Stimulated activated CD4-positive, alpha-beta T cell treated with anti-CD3 and anti-CD28 coated beads, TNF-alpha, amount 100 ng/mL, for 4 hours (primary cell): ENCODE measurements around the gene PDE1A.

Experiments used
- DNase-seq, 3 experiments: peaks; one replicate each; pipeline ENCODE4 v3.0.0-alpha.2; 2020; ENCODE audit warnings: low read depth in 3 of 3

Gene PDE1A

DNA sequence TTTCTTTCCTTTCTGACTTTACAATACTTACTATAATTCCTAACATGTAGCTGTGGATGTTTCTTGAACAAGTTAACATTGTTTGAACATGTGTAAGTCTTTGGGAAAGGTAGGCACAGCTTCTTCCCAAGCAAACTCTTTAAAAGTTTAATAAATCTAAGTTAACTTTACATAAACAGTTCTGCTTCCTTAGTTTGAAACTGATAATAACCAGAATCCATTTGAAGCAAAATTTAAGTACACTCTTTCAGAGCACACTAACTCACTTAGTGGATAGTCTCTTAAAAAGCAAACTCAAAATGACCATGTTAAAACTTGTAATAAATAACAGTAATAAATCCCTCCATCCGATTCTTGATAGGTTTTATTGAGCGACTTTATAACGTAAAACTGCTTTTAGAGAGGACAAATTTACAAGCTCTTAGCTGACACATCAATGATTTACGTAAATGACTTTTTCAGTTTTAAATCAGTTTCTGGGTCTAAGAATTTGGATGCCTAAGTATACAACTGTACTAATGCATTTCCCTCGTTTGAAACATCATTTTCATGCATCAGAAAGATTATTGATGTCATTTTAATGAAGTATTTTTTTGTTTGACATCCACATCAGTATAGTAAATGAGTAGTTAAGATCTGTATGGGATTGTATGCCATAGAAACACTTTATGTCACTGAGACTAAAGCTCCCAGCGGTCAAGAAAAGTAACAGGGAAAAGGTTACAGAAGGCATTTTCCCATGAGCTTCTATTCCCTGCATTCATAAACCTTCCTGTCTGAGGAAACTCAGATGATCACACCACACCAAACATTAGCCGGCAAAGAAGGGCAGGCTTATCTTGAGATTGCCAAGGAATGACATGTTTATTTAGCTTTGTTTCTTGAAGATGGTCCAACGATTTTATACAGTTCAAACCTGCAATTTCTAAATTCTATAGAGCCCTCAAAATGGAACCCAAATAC, 67.5 kb downstream of the PDE1A start:
- DNase-seq, result no peak

DNA sequence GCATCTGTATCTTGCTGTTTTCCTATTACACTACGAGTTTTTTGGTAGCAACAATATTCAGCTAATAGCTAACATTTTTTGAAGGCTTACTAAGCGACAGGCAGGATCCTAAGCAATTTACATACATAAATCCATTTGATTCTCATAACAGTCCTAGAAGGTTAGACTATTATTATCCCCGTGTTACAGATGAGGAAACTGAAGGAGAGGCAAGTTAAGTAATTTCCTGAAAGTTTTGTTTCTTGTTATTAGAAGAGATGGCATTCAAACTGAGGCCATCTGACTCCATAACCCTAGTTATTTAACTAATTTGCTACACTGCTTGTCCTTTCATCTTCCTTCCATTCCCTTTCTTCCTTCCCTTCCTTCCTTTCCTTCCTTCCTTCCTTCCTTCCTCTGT, 68.2 kb downstream of the PDE1A start:
- DNase-seq, result no peak

DNA sequence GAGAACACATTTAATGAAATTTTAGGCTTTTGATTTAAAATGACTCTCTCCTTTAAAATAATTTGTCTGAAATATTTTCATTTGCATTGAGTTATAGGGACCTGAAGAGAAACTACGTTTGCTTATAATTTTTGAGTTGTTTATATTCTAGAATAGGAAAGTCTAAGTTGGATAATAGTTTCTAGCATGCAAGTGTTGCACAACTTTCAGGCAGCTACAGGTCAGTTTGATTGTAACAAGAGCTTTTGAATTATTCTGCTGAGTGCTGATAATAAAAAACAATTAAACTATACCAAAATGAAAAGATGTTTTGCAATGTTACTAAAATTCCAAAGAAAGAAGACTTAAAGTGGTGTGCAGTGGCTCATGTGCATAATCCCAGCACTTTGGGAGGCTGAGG, 71.0 kb downstream of the PDE1A start:
- DNase-seq, result no peak

DNA sequence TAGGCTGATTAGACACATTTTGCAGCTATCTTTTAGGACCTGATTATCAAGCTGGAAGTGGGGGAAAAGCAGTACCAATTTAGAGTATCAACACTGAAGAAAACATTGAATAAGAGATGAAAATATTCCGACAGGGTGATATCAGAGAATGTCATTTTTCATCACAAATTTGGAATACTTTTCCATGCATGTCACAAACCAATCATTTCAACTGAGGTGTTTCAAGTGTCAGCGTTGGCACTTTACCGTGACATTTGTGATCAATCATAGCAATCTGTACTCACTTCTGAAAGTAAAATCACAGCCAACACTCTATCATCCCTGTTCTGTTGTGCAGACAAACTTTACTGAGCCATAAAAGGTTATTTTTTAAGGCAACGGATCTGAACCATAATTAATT, 75.4 kb downstream of the PDE1A start:
- DNase-seq, result no peak

DNA sequence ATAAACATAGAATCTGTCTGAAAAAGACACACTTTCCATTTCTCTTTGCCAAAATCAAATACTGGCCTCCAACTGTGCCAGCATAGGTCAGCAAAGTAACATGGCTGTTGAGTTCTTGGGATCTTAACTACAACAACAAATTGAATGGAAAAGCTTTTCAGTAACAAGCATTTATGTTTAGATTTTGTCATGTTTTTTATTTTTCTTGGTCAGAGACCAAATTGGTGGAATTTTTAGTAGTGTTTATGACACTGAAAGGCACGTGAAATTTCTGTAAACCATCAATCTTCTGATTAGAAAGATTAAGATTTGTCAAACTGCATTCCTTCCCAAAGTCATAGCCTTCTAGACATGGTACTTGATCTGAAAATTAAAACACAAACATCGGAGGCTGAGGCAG, 77.6 kb downstream of the PDE1A start:
- DNase-seq, result no peak

DNA sequence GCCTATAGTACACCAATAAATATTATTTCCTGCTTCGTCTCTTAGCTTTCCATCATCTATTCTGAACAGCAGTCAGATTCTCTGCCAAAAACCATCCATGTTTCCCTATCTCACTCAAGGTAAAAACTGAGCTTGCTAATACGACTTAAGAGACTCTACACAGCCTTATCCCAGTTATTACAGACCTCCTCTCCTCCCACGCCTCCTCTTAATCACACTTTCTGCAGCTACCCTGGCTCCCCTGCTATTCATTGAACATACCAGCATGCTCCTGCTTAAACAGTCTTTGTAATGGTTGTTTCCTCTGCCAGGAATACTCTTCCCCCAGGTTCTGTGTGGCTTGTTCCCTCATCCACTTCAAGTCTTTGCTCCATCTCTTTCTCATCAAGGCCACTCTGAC, 81.5 kb downstream of the PDE1A start:
- DNase-seq, result no peak

DNA sequence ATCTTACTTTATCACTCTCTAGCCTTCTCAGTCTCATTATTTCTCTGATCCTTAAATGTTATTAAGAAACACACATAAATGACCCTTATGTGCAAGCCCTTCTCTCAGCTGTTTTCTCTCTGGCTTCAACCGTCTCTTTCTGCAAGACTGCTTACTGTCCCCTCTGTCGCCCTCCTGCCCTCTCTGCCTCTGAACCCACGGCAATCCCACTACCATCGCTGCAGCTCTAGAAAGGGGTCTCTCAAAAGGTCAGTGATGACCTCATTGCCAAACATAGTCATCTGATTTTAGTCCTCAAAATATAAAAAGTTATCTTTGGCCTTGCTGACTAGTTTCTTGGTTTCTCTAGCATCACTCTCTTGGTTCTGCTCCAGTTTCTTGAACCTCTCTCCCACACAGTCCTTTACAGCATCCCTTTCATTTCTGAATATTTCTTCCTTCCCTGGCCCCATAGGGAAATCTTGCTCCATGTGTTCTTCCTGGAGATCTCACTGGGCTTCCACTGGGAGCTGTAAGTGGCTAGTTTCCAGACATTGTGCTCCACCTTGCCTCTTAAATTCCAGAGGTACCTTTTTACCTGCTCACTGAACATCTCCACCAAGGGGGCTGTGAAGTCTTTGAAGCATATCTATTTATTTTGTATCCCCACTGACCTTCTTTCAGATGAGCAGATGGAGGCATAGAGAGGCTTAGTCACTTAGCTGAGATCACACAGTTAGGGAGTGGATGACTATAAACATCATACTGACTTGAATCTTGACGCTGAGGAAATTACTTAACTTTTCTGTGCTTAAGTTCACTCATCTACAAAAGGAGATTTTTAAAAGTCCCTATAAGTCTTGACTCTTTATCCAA, 96.2 kb downstream of the PDE1A start:
- DNase-seq, result no peak

DNA sequence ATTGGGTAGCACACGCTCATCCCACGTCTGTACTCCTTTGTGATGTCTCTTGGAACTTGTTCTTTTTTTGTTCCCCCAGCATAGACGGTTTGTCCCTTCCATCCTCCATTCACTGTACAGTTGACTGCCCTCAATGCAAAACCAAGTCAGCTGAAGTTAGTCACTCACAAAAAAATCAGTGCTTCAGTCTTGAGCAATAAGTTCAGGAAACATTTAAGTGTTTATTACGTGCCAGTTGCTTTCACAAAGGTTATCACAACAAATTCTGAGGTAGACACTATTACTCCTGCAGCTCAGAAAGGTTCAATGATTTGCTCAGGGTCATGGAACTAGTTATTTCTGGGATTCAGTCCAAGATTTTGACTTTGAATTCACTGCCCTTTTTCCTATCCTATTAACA, 102.2 kb downstream of the PDE1A start:
- no peak for DNase-seq

DNA sequence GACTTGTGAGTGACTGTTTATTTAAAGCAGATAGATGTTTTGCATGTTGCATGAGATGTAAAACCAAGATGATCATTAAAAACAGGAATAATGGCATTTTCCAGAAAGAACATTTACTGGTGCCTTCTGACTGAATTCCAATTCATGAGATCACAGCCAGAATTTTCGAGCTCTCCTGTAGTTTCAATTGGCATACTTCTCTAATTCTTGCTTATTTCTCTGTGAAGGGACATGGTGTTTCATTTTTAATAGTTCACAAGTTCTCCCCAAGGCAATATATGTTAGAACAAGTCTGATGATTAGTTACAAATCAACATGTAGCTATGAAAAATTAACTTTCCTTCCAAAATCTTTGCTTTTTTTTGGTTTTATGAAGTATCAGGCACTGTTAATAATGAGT, 105.7 kb downstream of the PDE1A start:
- no peak for DNase-seq

DNA sequence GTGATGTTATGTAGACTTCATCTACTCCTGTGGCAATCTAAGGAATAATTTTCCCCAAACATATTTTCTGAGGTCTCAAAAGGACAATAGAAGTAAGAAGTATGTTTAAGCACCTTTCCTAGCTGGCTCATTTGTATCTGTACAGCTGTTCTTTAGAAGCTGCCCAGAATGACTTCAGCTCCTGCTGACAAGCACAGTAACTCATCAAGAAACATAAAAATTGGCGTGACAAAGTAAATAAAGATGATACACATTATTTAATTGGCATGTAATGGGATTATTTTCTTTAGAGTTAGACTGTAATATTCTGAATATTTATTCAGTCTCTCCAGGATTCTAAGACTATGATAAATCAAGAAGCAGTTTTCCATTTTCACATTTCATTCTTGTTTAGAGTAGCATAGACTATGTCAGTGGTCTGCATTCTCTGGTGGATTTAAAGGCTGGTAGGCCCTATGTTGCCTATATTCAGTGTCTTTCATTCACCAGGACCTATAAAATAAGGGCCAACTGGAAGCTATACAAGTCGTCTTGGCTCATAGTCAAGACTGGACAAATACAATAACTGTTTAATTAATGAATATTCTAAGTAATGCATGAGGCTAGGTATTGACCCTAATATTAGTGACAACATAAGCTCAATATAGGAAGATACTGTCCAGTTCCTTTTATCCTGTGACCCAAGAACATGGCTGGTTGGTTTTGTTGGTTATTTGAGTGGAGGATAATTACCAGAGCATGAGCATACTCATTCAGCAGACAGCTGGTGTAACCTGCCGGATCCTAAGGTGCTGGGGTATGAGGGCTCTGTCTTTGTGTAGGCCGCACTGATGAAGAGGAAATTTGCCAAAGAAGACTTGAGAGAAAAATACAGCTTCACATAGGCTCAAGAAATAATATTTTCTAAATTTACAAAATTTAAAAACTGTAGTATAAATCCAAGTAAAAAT, 107.0 kb downstream of the PDE1A start:
- DNase-seq, result no peak

DNA sequence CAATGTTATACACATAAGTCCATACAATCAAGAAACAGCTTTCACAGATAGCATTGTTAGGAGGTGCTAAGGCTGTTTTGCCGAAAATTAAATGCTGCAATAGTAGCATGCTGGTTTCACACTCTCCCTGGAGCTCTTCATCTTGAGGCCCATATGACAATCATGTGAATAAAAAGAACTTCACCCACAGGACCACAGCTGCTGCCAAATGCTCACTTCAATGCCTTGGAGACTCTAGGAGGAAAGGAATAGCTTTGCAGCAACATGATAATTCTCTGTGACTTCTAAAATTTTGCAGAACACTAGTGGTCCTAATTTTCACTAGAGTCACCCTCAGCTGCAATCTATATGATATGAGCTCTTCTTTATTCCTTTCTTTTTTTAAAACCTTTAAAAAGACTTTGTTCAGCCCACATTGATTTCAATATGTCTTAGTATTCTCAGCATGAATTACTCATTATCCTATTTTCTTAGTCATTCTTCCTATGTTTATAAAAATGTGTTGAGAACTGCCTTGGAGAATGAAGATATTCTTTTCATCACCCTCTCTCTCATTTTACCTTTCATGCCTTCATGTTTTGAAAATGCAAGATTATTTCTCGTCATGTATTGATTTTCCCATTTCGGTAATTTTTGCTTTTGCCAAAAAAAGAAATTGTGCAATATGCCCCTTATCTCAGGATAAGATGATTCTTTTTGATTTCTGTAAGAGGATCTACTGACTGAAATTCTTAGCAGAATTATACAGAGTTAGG, 108.2 kb downstream of the PDE1A start:
- DNase-seq, result no peak

DNA sequence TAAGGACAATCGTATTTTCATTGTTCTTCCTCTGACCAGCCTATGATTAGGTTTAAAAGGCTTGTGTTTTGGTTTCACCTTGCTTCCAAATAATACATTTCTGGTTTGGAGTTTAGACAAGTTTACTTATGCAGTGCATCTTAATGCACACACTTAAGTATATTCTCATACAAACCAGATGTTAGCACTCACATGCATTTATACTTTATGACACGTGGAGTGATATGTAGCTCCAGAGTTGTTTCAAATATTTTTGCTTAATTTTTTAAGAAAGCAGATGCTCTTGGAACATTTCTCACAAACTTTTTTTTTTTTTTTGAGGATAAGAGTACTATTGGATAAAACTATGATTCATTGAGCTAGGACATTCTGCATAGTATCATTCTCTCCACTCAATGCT, 109.9 kb downstream of the PDE1A start:
- DNase-seq, result no peak

DNA sequence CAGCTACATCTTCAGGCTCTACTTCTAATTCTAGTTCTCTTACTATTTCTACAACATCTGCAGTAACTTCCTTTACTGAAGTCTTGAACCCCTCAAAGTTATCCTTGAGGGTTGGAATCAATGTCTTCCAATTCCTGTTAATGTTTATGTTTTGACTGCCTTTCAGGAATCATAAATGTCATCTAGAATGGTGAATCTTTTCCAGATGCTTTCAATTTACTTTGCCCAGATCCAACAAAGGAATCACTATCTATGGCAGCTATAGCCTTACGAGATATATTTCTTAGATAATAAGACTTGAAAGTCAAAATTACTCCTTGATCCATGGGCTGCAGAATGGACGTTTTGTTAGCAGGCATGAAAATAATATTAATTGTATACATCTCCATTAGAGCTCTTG, 123.9 kb downstream of the PDE1A start:
- no peak for DNase-seq

DNA sequence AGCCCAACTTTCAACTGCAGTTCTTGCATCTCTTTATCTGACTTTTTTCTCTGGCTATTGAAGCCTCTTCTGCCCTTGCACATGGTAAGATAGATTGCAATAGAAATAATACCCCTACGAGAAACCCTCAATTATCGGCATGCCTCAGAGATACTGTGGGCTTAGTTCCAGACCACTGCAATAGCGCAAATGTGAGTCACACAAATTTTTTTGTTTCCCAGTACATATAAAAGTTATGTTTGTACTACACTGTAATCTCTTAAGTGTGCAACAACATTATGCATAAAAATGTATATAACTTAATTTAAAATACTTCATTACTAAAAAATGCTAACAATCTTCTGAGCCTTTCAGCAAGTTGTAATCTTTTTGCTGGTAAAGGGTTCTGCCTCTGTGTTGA, 124.7 kb downstream of the PDE1A start:
- DNase-seq, result no peak

DNA sequence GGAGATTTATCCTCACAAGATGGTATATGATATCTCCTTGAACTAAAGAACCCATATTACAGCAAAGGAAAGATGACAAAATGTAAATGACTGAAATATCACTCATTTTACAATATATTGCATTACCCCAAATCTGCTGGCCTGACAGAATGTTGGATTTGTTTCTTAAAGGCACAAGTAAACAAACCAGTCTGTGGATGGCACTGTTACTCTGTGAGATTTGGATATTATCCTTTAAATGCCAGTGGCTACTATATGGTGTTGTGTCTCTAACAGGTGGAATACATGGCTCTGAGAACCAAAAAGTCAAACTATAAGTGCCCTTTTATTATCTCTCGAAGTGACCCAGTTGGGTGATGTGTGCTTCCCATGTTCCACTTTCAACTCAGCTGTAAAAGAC, 125.7 kb downstream of the PDE1A start:
- no peak for DNase-seq

DNA sequence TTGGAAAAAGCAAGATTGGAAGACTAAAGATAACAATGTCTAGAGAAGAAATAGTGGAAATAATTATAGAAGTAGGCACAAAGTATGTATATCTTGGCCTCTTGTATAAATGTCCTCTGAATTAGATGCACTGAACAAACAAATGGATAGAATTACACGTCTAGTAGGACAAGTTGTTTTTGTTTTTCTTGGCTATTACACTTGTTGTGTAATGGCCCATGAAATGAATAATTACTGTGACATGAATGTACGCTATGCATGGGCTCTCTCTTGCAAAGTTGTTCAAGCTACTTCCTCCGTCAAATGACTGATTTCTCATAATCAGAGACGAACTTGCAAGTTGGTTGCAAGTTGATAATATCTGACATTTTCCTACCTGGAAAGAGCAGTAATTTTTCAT, 126.2 kb downstream of the PDE1A start:
- no peak for DNase-seq

DNA sequence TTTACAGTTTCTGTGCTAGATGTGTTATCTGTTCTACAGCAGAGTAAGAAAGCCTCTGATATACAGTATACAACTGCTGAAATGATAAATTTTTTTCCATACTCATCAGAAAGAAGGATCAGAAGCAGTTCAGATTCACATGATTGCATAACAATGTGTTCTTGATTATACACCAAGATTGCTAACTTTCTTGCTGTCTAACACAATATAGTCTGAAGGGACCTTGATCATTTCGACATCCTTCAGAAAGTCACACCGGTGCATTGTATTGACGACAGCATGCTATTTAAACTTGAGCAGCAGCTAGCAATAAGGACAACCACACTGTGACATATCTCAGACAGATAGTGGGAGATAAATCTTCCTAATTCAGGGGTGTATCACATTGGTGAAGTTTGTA, 127.2 kb downstream of the PDE1A start:
- DNase-seq, result no peak

DNA sequence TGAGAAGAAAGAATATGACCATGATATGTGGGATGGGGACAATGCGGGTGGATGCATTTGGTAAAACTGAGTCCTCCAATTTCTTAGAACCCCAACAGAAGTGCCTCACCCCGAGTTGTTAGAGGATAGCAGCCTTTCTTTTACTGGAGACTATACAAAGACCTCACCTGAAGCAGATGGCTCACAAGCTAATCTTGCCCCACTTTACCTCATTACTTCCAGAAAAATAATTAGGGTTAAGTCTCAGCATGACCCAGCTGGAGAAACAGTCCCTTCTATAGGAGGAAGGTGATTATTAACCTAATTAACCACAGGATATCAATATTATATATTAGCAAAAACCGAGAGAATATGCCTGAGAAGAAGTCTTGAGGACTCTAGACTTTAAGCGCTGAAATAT, 128.4 kb downstream of the PDE1A start:
- DNase-seq, result no peak

DNA sequence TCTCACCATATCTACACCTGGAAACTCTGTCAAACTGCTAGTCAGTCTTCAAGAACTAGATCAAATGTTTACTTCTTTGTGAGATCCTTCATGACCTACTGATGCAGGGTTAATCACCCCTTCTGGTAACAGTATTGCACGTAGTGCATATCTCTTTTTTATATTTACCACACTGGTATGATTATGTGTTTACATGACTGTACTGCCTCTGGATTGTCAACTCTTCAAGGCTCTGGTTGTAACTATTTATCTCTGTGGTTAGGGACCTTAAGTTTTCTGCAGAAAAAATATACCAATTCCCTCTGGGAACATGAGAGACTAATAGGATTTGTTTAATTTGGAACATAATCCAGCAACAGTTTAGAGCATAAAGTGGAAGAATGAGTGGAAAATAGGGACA, 135.5 kb downstream of the PDE1A start:
- no peak for DNase-seq

DNA sequence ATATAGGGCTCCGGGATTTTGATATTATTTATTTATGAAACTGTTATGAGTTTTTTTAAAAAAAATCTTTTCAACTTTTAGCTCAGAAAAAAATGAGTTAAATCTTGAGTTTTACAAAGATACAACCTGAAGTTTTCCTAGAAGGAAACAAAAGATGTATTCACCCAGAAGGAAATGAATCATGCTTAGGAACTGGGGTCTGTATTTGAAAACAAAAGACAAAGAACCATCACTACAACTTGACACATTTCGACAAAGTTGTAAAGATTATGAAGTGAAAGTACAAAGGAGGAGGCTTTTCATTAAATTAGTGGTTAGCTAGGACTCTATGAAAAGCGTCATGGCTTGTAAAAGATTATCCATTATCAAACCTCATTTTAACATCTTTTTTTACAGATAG, 143.3 kb downstream of the PDE1A start:
- DNase-seq, result no peak

DNA sequence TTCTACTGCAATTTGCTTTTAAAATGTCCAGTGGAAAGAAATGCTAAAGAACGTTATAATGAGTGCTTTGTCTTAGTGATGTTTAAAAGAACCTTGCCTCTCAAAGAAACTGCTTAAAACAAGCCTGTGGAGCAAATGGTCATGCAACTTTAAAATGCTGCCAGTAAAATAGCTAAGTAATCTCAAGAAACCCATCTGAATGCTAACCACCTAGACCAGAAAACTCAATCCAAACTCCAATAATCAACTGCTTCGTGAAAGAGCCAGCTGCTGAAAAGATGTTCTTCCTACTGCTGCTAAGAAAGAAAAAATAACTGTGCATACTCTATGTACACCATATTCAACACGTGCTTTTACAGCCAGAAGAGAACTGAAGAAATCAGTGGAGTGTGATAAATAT, 145.6 kb downstream of the PDE1A start:
- DNase-seq, result no peak
